Prostate gland (tissue), 2 donors: ENCODE results near the gene SFMBT1.

ENCODE experiments used
- POLR2A ChIP-seq: fragments of 450-650 bp; IDR thresholded peaks from one replicate; pipeline ENCODE4 v1.6.1; 2016; ENCODE audit warnings: antibody characterized with exemption, mild to moderate bottlenecking
- POLR2AphosphoS5 ChIP-seq: sonication (generic); formaldehyde crosslinking; IDR thresholded peaks from one replicate; pipeline ENCODE4 v1.6.1; 2017; ENCODE audit warnings: antibody characterized with exemption
- TF ChIP-seq, protein P1 (sequence below), 4 experiments: fragments of 200-600 bp in 2 of 4; fragments of 450-650 bp in 2 of 4; sonication (generic) in 2 of 4; IDR thresholded peaks; 1 replicate in 3 of 4; 2 replicates in 1 of 4; pipeline ENCODE4 v1.5.1; 2016 to 2019; ENCODE audit warnings: antibody characterized with exemption in 4 of 4, mild to moderate bottlenecking in 2 of 4, moderate library complexity in 2 of 4

GRCh38 chr3:52930748-52931147 lies 115.1 kb downstream of the SFMBT1 start:
- TF ChIP-seq, protein P1, sequence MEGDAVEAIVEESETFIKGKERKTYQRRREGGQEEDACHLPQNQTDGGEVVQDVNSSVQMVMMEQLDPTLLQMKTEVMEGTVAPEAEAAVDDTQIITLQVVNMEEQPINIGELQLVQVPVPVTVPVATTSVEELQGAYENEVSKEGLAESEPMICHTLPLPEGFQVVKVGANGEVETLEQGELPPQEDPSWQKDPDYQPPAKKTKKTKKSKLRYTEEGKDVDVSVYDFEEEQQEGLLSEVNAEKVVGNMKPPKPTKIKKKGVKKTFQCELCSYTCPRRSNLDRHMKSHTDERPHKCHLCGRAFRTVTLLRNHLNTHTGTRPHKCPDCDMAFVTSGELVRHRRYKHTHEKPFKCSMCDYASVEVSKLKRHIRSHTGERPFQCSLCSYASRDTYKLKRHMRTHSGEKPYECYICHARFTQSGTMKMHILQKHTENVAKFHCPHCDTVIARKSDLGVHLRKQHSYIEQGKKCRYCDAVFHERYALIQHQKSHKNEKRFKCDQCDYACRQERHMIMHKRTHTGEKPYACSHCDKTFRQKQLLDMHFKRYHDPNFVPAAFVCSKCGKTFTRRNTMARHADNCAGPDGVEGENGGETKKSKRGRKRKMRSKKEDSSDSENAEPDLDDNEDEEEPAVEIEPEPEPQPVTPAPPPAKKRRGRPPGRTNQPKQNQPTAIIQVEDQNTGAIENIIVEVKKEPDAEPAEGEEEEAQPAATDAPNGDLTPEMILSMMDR (IDR thresholded peaks at IDR 0.05) = no peak
- TF ChIP-seq POLR2A (no peak), POLR2AphosphoS5 (no peak)
